SK-N-SH (cell line): ENCODE data around the gene MSMP. TPM values are rescaled to one million over a fixed set of nuclear protein-coding genes. Genes with fewer than 3 reads are reported as not detected.

Experiments
- CTCF ChIA-PET: fragments of 300-600, 350-600 bp; formaldehyde crosslinking; extraction: SDS; loops from one replicate; lab custom pipeline; 2021; lab: Yijun Ruan, JAX
- POLR2A ChIA-PET: fragments of 350-600 bp; sonication (Branson Sonifier 250); formaldehyde crosslinking; extraction: SDS; loops from one replicate; lab custom pipeline; 2020; ENCODE audit warnings: antibody characterized with exemption, inconsistent platforms; lab: Yijun Ruan, JAX
- DNase-seq: peaks from one replicate; pipeline ENCODE4 v3.0.0; 2012
- H2AFZ ChIP-seq: fragments of 200-600 bp; sonication (generic); 2 replicates; pipeline ENCODE4 v1.8.1; 2016; ENCODE audit warnings: antibody characterized with exemption, mild to moderate bottlenecking, low read depth
- H3F3A ChIP-seq: fragments of 200-600 bp; sonication (generic); replicated peaks from 2 replicates; pipeline ENCODE3; 2016; ENCODE audit warnings: antibody characterized with exemption, mild to moderate bottlenecking; ENCODE audit not compliant: insufficient read depth
- H3K27ac ChIP-seq, 2 experiments: fragments of 200-500 bp in 1 of 2; fragments of 200-600 bp in 1 of 2; sonication (Bioruptor generic) in 1 of 2; sonication (generic), shearing (Covaris generic) in 1 of 2; 2 replicates each; pipeline versions ENCODE4 v1.5.1 to v1.6.1; 2014 to 2016; ENCODE audit warnings: low read depth in 2 of 2, inconsistent platforms in 1 of 2, low read length in 1 of 2, mild to moderate bottlenecking in 1 of 2, mixed read lengths in 1 of 2
- H3K27me3 ChIP-seq: fragments of 200-600 bp; sonication (generic), shearing (Covaris generic); 2 replicates; pipeline ENCODE4 v1.6.1; 2016; ENCODE audit warnings: mixed run types; ENCODE audit not compliant: insufficient read depth
- H3K36me3 ChIP-seq, 2 experiments: fragments of 200-500 bp in 1 of 2; fragments of 200-600 bp in 1 of 2; sonication (Bioruptor generic) in 1 of 2; sonication (generic) in 1 of 2; replicated peaks in 1 of 2; 2 replicates each; pipeline versions ENCODE3 to v1.5.1; 2014 to 2016; ENCODE audit warnings: low read length in 1 of 2, mild to moderate bottlenecking in 1 of 2; ENCODE audit not compliant: insufficient read depth in 2 of 2, control insufficient read depth in 1 of 2
- H3K4me1 ChIP-seq, 2 experiments: fragments of 200-500 bp in 1 of 2; fragments of 200-600 bp in 1 of 2; sonication (Bioruptor generic) in 1 of 2; sonication (generic), shearing (Covaris generic) in 1 of 2; 2 replicates each; pipeline versions ENCODE4 v1.5.1 to v1.6.1; 2014 to 2016; ENCODE audit warnings: low read depth in 1 of 2, low read length in 1 of 2, mixed run types in 1 of 2; ENCODE audit not compliant: insufficient read depth in 2 of 2, control insufficient read depth in 1 of 2
- H3K4me2 ChIP-seq: fragments of 200-600 bp; sonication (generic), shearing (Covaris generic); 2 replicates; pipeline ENCODE4 v1.6.1; 2017; ENCODE audit warnings: mixed run types
- H3K4me3 ChIP-seq, 2 experiments: fragments of 200-500 bp in 1 of 2; fragments of 200-600 bp in 1 of 2; sonication (Bioruptor generic) in 1 of 2; sonication (generic), shearing (Covaris generic) in 1 of 2; 2 replicates each; pipeline versions ENCODE4 v1.5.1 to v1.8.1; 2014 to 2016; ENCODE audit warnings: low read depth in 2 of 2, inconsistent platforms in 1 of 2, low read length in 1 of 2, mild to moderate bottlenecking in 1 of 2, mixed read lengths in 1 of 2, moderate library complexity in 1 of 2
- H3K79me2 ChIP-seq: fragments of 200-600 bp; sonication (generic); 2 replicates; pipeline ENCODE4 v1.8.1; 2017; ENCODE audit warnings: mild to moderate bottlenecking; ENCODE audit not compliant: insufficient read depth
- H3K9ac ChIP-seq: fragments of 200-600 bp; sonication (generic); 2 replicates; pipeline ENCODE4 v1.6.1; 2017; ENCODE audit warnings: mixed run types
- H3K9me2 ChIP-seq: fragments of 200-600 bp; sonication (generic); 2 replicates; pipeline ENCODE4 v1.6.1; 2017; ENCODE audit warnings: mixed run types
- H3K9me3 ChIP-seq: fragments of 200-600 bp; sonication (generic); 2 replicates; pipeline ENCODE4 v1.6.1; 2017; ENCODE audit warnings: mixed run types, mild to moderate bottlenecking, moderate library complexity
- H4K20me1 ChIP-seq: fragments of 200-600 bp; sonication (generic); 2 replicates; pipeline ENCODE4 v1.6.1; 2017; ENCODE audit warnings: mild to moderate bottlenecking, mixed run types; ENCODE audit not compliant: insufficient read depth
- CHD2 ChIP-seq: fragments of 150-350 bp; IDR thresholded peaks from 2 replicates; pipeline ENCODE4 v1.6.1; 2018; ENCODE audit warnings: low read length; ENCODE audit not compliant: partially characterized antibody
- EP300 ChIP-seq, 2 experiments: IDR thresholded peaks; 2 replicates each; pipeline versions ENCODE4 v1.4.0 to v1.6.1; 2012; ENCODE audit warnings: borderline replicate concordance in 1 of 2, low read depth in 1 of 2, low read length in 1 of 2
- FOSL2 ChIP-seq: IDR thresholded peaks from 2 replicates; pipeline ENCODE4 v1.4.0; 2012; ENCODE audit warnings: low read depth, mild to moderate bottlenecking, moderate library complexity, borderline replicate concordance
- FOXJ3 ChIP-seq: sonication (generic); formaldehyde crosslinking; IDR thresholded peaks from 2 replicates; pipeline ENCODE4 v1.5.1; 2020; ENCODE audit warnings: mild to moderate bottlenecking, missing genetic modification reagents
- FOXM1 ChIP-seq: IDR thresholded peaks from 2 replicates; pipeline ENCODE4 v1.4.0; 2012; ENCODE audit warnings: low read depth, mild to moderate bottlenecking
- GATA2 ChIP-seq: sonication (generic); formaldehyde crosslinking; IDR thresholded peaks from 2 replicates; pipeline ENCODE4 v1.5.0; 2020; ENCODE audit warnings: mild to moderate bottlenecking, missing genetic modification reagents
- JUND ChIP-seq: IDR thresholded peaks from 2 replicates; pipeline ENCODE4 v1.4.0; 2012
- NFIC ChIP-seq: IDR thresholded peaks from 2 replicates; pipeline ENCODE4 v1.4.0; 2012; ENCODE audit warnings: borderline replicate concordance
- PBX3 ChIP-seq: IDR thresholded peaks from 2 replicates; pipeline ENCODE4; 2012
- RAD21 ChIP-seq: IDR thresholded peaks from 2 replicates; pipeline ENCODE4 v1.6.1; 2012; ENCODE audit warnings: mild to moderate bottlenecking, low read length
- RCOR1 ChIP-seq: fragments of 150-350 bp; IDR thresholded peaks from 2 replicates; pipeline ENCODE4 v1.6.1; 2017; ENCODE audit warnings: antibody characterized with exemption, low read length
- RFX5 ChIP-seq: IDR thresholded peaks from 2 replicates; pipeline ENCODE4 v1.6.1; 2012; ENCODE audit warnings: mild to moderate bottlenecking, improper control_type of control experiment, low read length
- RXRA ChIP-seq: IDR thresholded peaks from 2 replicates; pipeline ENCODE4 v1.4.0; 2012; ENCODE audit warnings: low read depth, mild to moderate bottlenecking, borderline replicate concordance
- TCF12 ChIP-seq: IDR thresholded peaks from 2 replicates; pipeline ENCODE4 v1.4.0; 2012
- TEAD4 ChIP-seq: IDR thresholded peaks from 2 replicates; pipeline ENCODE4 v1.4.0; 2012; ENCODE audit warnings: mild to moderate bottlenecking, borderline replicate concordance; ENCODE audit not compliant: insufficient read depth
- YY1 ChIP-seq: IDR thresholded peaks from 2 replicates; pipeline ENCODE4 v1.4.0; 2012; ENCODE audit warnings: low read depth, mild to moderate bottlenecking
- ZBTB33 ChIP-seq: IDR thresholded peaks from 2 replicates; pipeline ENCODE4 v1.4.0; 2012; ENCODE audit warnings: low read depth, borderline replicate concordance
- WGBS: methylation state at CpG from one replicate; pipeline ENCODE4 v1.1.6; 2017; ENCODE audit warnings: low lambda C conversion rate; 5-methylcytosine and 5-hydroxymethylcytosine counted together
- polyA plus RNA-seq, 3 experiments: library from polyadenylated mRNA; depleted of rRNA; stranded (reverse); fragments of >200 nt; gene quantifications; 2 replicates each; pipeline ENCODE4 v1.2.3, GENCODE V29; 2012
- TF ChIP-seq, protein P1 (sequence below): IDR thresholded peaks from 2 replicates; pipeline ENCODE4 v1.6.1; 2012; ENCODE audit warnings: mild to moderate bottlenecking, low read depth, low read length, moderate library complexity
- TF ChIP-seq, protein P2 (sequence below): fragments of 200-600 bp; sonication (generic); IDR thresholded peaks from 2 replicates; pipeline ENCODE4 v1.6.1; 2017; ENCODE audit warnings: antibody characterized with exemption, mild to moderate bottlenecking, moderate library complexity

MSMP gene
- polyA plus RNA-seq, 1 of the 3 experiments (the other 2 are of a cell fraction), result 1.2 TPM

DNA sequence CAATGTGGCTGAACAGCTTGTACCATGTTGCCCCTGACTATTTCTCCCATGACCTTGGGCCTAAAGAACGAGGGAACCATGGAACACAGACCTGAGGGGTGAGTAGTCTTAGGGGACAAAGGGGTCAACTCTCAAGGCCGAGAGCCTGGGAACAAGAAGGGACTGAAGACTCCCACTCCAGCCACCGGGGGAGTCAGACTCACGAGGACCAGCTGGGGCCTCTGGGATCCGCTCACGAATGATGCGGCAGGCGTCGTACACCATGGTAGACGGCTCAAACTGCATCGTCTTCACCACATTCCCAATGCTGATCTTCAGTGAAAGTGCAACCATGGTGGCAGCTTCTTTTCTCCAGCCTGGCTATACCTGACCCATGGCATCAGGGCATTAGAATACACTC is 28.7 kb downstream of the MSMP start:
- CTCF ChIA-PET, result interaction anchor here (1.0 to 9.7 kb wide), 5 partner anchors 10 to 67 kb away, joined by 3 to 103 read pairs (median 5); partner anchors contain the start of genes CCDC107 and RMRP
- no peak overlapping the region for H3K27ac ChIP-seq
- no peaks in the 10 kb centered on the region for H3K9me2 ChIP-seq
- H3K4me3 ChIP-seq, result no peak overlapping the region
- no peak for TF ChIP-seq RFX5
- no peak for TF ChIP-seq FOSL2
- TF ChIP-seq PBX3, result no peak
- TF ChIP-seq CHD2, result no peak
- TF ChIP-seq, protein P1, sequence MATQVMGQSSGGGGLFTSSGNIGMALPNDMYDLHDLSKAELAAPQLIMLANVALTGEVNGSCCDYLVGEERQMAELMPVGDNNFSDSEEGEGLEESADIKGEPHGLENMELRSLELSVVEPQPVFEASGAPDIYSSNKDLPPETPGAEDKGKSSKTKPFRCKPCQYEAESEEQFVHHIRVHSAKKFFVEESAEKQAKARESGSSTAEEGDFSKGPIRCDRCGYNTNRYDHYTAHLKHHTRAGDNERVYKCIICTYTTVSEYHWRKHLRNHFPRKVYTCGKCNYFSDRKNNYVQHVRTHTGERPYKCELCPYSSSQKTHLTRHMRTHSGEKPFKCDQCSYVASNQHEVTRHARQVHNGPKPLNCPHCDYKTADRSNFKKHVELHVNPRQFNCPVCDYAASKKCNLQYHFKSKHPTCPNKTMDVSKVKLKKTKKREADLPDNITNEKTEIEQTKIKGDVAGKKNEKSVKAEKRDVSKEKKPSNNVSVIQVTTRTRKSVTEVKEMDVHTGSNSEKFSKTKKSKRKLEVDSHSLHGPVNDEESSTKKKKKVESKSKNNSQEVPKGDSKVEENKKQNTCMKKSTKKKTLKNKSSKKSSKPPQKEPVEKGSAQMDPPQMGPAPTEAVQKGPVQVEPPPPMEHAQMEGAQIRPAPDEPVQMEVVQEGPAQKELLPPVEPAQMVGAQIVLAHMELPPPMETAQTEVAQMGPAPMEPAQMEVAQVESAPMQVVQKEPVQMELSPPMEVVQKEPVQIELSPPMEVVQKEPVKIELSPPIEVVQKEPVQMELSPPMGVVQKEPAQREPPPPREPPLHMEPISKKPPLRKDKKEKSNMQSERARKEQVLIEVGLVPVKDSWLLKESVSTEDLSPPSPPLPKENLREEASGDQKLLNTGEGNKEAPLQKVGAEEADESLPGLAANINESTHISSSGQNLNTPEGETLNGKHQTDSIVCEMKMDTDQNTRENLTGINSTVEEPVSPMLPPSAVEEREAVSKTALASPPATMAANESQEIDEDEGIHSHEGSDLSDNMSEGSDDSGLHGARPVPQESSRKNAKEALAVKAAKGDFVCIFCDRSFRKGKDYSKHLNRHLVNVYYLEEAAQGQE, result no peak
- TF ChIP-seq, all 33 proteins: peak for 0
- peaks cover 27 to 28% of the 10 kb centered on the region in 2 experiments for H3K4me1 ChIP-seq
- H3K79me2 ChIP-seq, result peaks cover 77% of the 10 kb centered on the region
- H2AFZ ChIP-seq, result no peak overlapping the region
- no peak for DNase-seq
- H4K20me1 ChIP-seq, result peaks cover 14% of the 10 kb centered on the region
- peaks cover 24% of the 10 kb centered on the region for H3F3A ChIP-seq
- POLR2A ChIA-PET, result no interaction called here
- H3K27me3 ChIP-seq, result no peaks in the 10 kb centered on the region
- no peaks in the 10 kb centered on the region for H3K9me3 ChIP-seq
- H3K9ac ChIP-seq, result no peak overlapping the region
- H3K4me2 ChIP-seq, result no peak overlapping the region
- 94% methylated on average over 11 of the region's 11 CpGs for WGBS
- peaks cover 55 to 56% of the 10 kb centered on the region in 2 experiments for H3K36me3 ChIP-seq

DNA sequence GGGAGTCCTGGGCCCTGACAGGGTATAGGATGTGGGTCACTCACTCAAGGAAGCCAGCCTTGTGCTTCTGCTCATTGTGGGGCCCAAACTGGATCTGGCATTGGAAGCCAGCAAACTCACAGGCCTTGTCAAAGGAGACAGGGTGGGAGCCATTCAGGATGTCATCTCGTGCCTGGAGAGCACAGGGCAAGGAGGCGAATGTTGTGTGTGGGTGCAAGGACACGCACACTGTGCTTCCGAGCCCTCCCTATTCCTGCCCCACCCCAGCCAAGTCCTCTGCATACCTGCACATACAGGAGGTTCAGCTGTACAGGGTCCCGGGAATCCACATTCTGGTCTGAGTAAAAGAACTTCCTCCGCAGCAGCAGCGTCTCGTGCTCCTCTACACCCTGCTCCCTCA is 30.2 kb downstream of the MSMP start:
- Histone ChIP-seq H3K27me3 (no peaks in the 10 kb centered on the region), H4K20me1 (peaks cover 7% of the 10 kb centered on the region; the same call in 1 of the 2 replicates), H3K4me2 (no peak overlapping the region), H3K36me3 (peaks cover 54 to 70% of the 10 kb centered on the region in 2 experiments), H3K79me2 (peaks cover 63% of the 10 kb centered on the region), H3K9me2 (no peaks in the 10 kb centered on the region), H3K9ac (no peak overlapping the region), H3K4me3 (no peak overlapping the region), H2AFZ (no peak overlapping the region), H3K27ac (no peak overlapping the region), H3K4me1 (peaks cover 14 to 20% of the 10 kb centered on the region in 2 experiments), H3F3A (peaks cover 16% of the 10 kb centered on the region), H3K9me3 (no peaks in the 10 kb centered on the region)
- no peak for DNase-seq
- 92% methylated on average over 5 of the region's 8 CpGs for whole genome bisulfite sequencing
- ChIA-PET CTCF (interaction anchor here (1.6 to 19.9 kb wide), 3 partner anchors 9 to 28 kb away, joined by 3 to 183 read pairs (median 103); no protein-coding TSS in a partner anchor), POLR2A (no interaction called here)
- TF ChIP-seq RFX5, result no peak
- TF ChIP-seq RXRA, result no peak
- no peak for TF ChIP-seq TCF12
- TF ChIP-seq YY1, result no peak
- TF ChIP-seq ZBTB33, result no peak
- no peak for TF ChIP-seq FOXM1
- TF ChIP-seq JUND, result no peak
- no peak for TF ChIP-seq PBX3
- no peak for TF ChIP-seq EP300 (IDR thresholded peaks at IDR 0.05; ENCODE audit: borderline replicate concordance in 1 of 2, low read depth in 1 of 2, low read length in 1 of 2)
- TF ChIP-seq RCOR1, result no peak
- TF ChIP-seq FOXJ3, result no peak
- no peak for TF ChIP-seq NFIC
- TF ChIP-seq TEAD4, result no peak
- TF ChIP-seq GATA2 (CRISPR knock-in tag), result no peak
- TF ChIP-seq, protein P2, sequence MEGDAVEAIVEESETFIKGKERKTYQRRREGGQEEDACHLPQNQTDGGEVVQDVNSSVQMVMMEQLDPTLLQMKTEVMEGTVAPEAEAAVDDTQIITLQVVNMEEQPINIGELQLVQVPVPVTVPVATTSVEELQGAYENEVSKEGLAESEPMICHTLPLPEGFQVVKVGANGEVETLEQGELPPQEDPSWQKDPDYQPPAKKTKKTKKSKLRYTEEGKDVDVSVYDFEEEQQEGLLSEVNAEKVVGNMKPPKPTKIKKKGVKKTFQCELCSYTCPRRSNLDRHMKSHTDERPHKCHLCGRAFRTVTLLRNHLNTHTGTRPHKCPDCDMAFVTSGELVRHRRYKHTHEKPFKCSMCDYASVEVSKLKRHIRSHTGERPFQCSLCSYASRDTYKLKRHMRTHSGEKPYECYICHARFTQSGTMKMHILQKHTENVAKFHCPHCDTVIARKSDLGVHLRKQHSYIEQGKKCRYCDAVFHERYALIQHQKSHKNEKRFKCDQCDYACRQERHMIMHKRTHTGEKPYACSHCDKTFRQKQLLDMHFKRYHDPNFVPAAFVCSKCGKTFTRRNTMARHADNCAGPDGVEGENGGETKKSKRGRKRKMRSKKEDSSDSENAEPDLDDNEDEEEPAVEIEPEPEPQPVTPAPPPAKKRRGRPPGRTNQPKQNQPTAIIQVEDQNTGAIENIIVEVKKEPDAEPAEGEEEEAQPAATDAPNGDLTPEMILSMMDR, result no peak
- no peak for TF ChIP-seq RAD21
